ENCODE data around the gene TAOK3.

Gene TAOK3

GRCh38 chr12:118292836-118293235 is 79.9 kb downstream of the TAOK3 start:
- Histone ChIP-seq H3K9ac (ENCODE audit: low read length) (no peak overlapping the region), H4K20me1 (ENCODE audit: insufficient read depth, low read length) (no peaks in the 10 kb centered on the region), H3K4me2 (ENCODE audit: low read depth, low read length) (no peak overlapping the region), H3F3A (ENCODE audit: insufficient read depth, low read length) (no peaks in the 10 kb centered on the region), H3K4me3 (ENCODE audit: low read length) (no peak overlapping the region), H3K9me2 (replicated peaks; ENCODE audit: insufficient read depth, low read length) (no peaks in the 10 kb centered on the region), H3K27ac (ENCODE audit: low read length) (no peak overlapping the region), H3K36me3 (replicated peaks; ENCODE audit: insufficient read depth, low read length) (no peaks in the 10 kb centered on the region), H3K79me2 (ENCODE audit: low read length) (no peaks in the 10 kb centered on the region), H3K9me3 (replicated peaks; ENCODE audit: insufficient read depth, low read length) (no peaks in the 10 kb centered on the region), H3K27me3 (replicated peaks; ENCODE audit: insufficient read depth, low read length) (no peaks in the 10 kb centered on the region), H3K4me1 (ENCODE audit: low read length) (no peaks in the 10 kb centered on the region), H2AFZ (ENCODE audit: low read length) (no peak overlapping the region)
- no peak for DNase-seq
- no peak for TF ChIP-seq EZH2phosphoT487 (IDR thresholded peaks at IDR 0.05; ENCODE audit: low read length)
- TF ChIP-seq EZH2 (optimal IDR thresholded peaks at IDR 0.05; ENCODE audit: low read depth, low read length) = no peak
- TF ChIP-seq, protein P1, sequence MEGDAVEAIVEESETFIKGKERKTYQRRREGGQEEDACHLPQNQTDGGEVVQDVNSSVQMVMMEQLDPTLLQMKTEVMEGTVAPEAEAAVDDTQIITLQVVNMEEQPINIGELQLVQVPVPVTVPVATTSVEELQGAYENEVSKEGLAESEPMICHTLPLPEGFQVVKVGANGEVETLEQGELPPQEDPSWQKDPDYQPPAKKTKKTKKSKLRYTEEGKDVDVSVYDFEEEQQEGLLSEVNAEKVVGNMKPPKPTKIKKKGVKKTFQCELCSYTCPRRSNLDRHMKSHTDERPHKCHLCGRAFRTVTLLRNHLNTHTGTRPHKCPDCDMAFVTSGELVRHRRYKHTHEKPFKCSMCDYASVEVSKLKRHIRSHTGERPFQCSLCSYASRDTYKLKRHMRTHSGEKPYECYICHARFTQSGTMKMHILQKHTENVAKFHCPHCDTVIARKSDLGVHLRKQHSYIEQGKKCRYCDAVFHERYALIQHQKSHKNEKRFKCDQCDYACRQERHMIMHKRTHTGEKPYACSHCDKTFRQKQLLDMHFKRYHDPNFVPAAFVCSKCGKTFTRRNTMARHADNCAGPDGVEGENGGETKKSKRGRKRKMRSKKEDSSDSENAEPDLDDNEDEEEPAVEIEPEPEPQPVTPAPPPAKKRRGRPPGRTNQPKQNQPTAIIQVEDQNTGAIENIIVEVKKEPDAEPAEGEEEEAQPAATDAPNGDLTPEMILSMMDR (IDR thresholded peaks at IDR 0.05; ENCODE audit: low read length) = no peak

DNA sequence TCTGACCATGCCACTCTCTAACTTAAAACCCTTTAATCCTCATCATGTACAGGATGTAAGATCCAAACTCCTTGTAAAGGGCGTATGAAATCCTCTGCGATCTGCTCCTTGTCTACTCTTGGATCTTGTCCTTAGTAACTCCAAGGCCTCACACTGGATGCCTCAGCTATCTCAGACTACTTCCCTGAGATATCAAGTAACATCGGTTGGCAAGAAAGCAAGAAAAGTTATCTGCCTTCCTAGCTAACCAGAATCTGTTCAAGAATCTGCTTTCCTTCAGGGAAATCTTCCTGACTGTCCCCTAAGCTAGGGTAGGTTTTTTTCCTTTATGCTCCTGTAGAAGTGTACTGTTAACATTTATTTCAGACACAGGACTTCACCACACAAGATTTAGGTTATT is 82.6 kb downstream of the TAOK3 start:
- no peaks in the 10 kb centered on the region for H3K4me1 ChIP-seq (ENCODE audit: low read length)
- no peaks in the 10 kb centered on the region for H3K36me3 ChIP-seq (replicated peaks; ENCODE audit: insufficient read depth, low read length)
- no peaks in the 10 kb centered on the region for H3F3A ChIP-seq (ENCODE audit: insufficient read depth, low read length)
- H2AFZ ChIP-seq (ENCODE audit: low read length) = no peak overlapping the region
- TF ChIP-seq EZH2phosphoT487 (IDR thresholded peaks at IDR 0.05; ENCODE audit: low read length) = no peak
- no peak for TF ChIP-seq EZH2 (optimal IDR thresholded peaks at IDR 0.05; ENCODE audit: low read depth, low read length)
- TF ChIP-seq, protein P1 (IDR thresholded peaks at IDR 0.05; ENCODE audit: low read length) = no peak
- no peaks in the 10 kb centered on the region for H3K9me2 ChIP-seq (replicated peaks; ENCODE audit: insufficient read depth, low read length)
- H3K9ac ChIP-seq (ENCODE audit: low read length) = no peak overlapping the region
- H3K9me3 ChIP-seq (replicated peaks; ENCODE audit: insufficient read depth, low read length) = no peaks in the 10 kb centered on the region
- H3K4me2 ChIP-seq (ENCODE audit: low read depth, low read length) = no peak overlapping the region
- H3K27ac ChIP-seq (ENCODE audit: low read length) = no peak overlapping the region
- no peaks in the 10 kb centered on the region for H3K27me3 ChIP-seq (replicated peaks; ENCODE audit: insufficient read depth, low read length)
- H4K20me1 ChIP-seq (ENCODE audit: insufficient read depth, low read length) = no peaks in the 10 kb centered on the region
- DNase-seq = no peak
- no peaks in the 10 kb centered on the region for H3K79me2 ChIP-seq (ENCODE audit: low read length)
- H3K4me3 ChIP-seq (ENCODE audit: low read length) = no peak overlapping the region

DNA sequence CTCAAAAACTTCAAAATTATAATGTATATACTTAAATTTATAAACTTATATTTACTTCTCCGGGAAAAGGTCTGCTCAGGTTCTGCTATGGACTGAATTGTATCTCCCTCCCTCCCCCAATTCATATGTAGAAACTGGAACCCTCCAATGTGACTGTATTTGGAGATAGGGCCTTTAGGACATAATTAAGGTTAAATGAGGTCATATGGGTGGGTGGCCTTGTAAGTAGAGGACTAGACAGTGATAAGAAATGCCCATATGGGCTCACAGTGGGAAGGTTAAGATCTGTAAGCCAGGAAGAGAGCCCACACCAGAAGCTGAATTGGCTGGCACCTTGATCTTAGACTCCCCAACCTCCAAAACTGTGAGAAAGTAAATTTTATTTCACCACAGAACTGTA is 84.5 kb downstream of the TAOK3 start:
- Histone ChIP-seq H3F3A (ENCODE audit: insufficient read depth, low read length) (no peaks in the 10 kb centered on the region), H3K27me3 (replicated peaks; ENCODE audit: insufficient read depth, low read length) (no peaks in the 10 kb centered on the region), H3K4me3 (ENCODE audit: low read length) (no peak overlapping the region), H2AFZ (ENCODE audit: low read length) (no peak overlapping the region), H3K36me3 (replicated peaks; ENCODE audit: insufficient read depth, low read length) (no peaks in the 10 kb centered on the region), H3K9me3 (replicated peaks; ENCODE audit: insufficient read depth, low read length) (no peaks in the 10 kb centered on the region), H3K27ac (ENCODE audit: low read length) (no peak overlapping the region), H3K79me2 (ENCODE audit: low read length) (no peaks in the 10 kb centered on the region), H3K9ac (ENCODE audit: low read length) (no peak overlapping the region), H3K9me2 (replicated peaks; ENCODE audit: insufficient read depth, low read length) (no peaks in the 10 kb centered on the region), H4K20me1 (ENCODE audit: insufficient read depth, low read length) (no peaks in the 10 kb centered on the region), H3K4me2 (ENCODE audit: low read depth, low read length) (no peak overlapping the region), H3K4me1 (ENCODE audit: low read length) (no peaks in the 10 kb centered on the region)
- no peak for DNase-seq
- TF ChIP-seq EZH2 (optimal IDR thresholded peaks at IDR 0.05; ENCODE audit: low read depth, low read length) = no peak

DNA sequence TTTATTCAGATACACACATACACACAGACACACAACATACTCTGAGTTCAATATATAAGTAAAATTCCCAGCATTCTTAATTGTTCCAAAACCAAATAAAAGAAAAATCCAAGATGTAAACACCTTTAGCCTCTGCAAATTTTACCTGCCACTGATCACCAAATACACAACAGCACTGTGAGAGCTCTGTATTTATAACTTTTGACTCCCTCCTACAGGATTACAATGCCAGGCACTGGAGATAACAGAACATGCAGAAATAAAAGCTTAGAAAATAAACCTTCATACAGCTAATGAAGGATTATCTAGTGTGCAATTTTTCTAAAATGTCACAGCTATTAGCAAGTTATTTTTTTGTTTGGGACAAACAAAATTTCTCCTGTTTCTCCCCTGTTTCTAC is 85.0 kb downstream of the TAOK3 start:
- H3K4me2 ChIP-seq (ENCODE audit: low read depth, low read length) = no peak overlapping the region
- H3K4me1 ChIP-seq (ENCODE audit: low read length) = no peaks in the 10 kb centered on the region
- H3K9me2 ChIP-seq (replicated peaks; ENCODE audit: insufficient read depth, low read length) = no peaks in the 10 kb centered on the region
- no peaks in the 10 kb centered on the region for H3F3A ChIP-seq (ENCODE audit: insufficient read depth, low read length)
- no peak overlapping the region for H2AFZ ChIP-seq (ENCODE audit: low read length)
- H3K36me3 ChIP-seq (replicated peaks; ENCODE audit: insufficient read depth, low read length) = no peaks in the 10 kb centered on the region
- H3K27ac ChIP-seq (ENCODE audit: low read length) = no peak overlapping the region
- no peaks in the 10 kb centered on the region for H3K9me3 ChIP-seq (replicated peaks; ENCODE audit: insufficient read depth, low read length)
- no peaks in the 10 kb centered on the region for H3K27me3 ChIP-seq (replicated peaks; ENCODE audit: insufficient read depth, low read length)
- no peaks in the 10 kb centered on the region for H3K79me2 ChIP-seq (ENCODE audit: low read length)
- no peaks in the 10 kb centered on the region for H4K20me1 ChIP-seq (ENCODE audit: insufficient read depth, low read length)
- H3K9ac ChIP-seq (ENCODE audit: low read length) = no peak overlapping the region
- TF ChIP-seq, protein P1 (IDR thresholded peaks at IDR 0.05; ENCODE audit: low read length) = no peak
- TF ChIP-seq EZH2 (optimal IDR thresholded peaks at IDR 0.05; ENCODE audit: low read depth, low read length) (no peak), EZH2phosphoT487 (IDR thresholded peaks at IDR 0.05; ENCODE audit: low read length) (no peak)
- H3K4me3 ChIP-seq (ENCODE audit: low read length) = no peak overlapping the region
- no peak for DNase-seq
